Upper lobe of left lung (tissue), 6 donors: ENCODE data around the gene BRINP2. TPM values are rescaled to one million over a fixed set of nuclear protein-coding genes. Genes with fewer than 3 reads are reported as not detected.

ENCODE experiments used
- ATAC-seq, 2 donors: fragments of 200-7000 bp; cut with Tn5 transposase; one replicate each; pipeline ENCODE4 v1.9.1; 2022; ENCODE audit warnings: mild to moderate bottlenecking in 2 of 2, moderate library complexity in 2 of 2; ENCODE audit not compliant: low FRiP score in 2 of 2
- DNase-seq, 2 donors: peaks; one replicate each; pipeline ENCODE4 v3.0.0-alpha.2; 2019 to 2020
- H3K27ac ChIP-seq, 4 donors: fragments of 200-600 bp; sonication (generic); one replicate each; pipeline ENCODE4 v1.5.1; 2016 to 2019
- H3K27me3 ChIP-seq, 4 donors: fragments of 200-600 bp; sonication (generic); one replicate each; pipeline ENCODE4 v1.5.1; 2017 to 2019
- H3K36me3 ChIP-seq, 4 donors: fragments of 200-600 bp; sonication (generic); one replicate each; pipeline ENCODE4 v1.5.1; 2016 to 2019
- H3K4me1 ChIP-seq, 4 donors: fragments of 200-600 bp; sonication (generic); one replicate each; pipeline ENCODE4 v1.5.1; 2018 to 2019
- H3K4me3 ChIP-seq, 4 donors: fragments of 200-600 bp; sonication (generic); one replicate each; pipeline ENCODE4 v1.5.1; 2017 to 2019; ENCODE audit warnings: mild to moderate bottlenecking in 2 of 4, moderate library complexity in 1 of 4
- H3K9me3 ChIP-seq, 4 donors: fragments of 200-600 bp; sonication (generic); one replicate each; pipeline ENCODE4 v1.5.1; 2018 to 2019
- EP300 ChIP-seq, 4 donors: sonication (generic); formaldehyde crosslinking; IDR thresholded peaks; one replicate each; pipeline ENCODE4 v1.5.1; 2017; ENCODE audit warnings: antibody characterized with exemption in 4 of 4, control low read depth in 2 of 4
- POLR2A ChIP-seq, 4 donors: fragments of 450-650 bp; IDR thresholded peaks; one replicate each; pipeline ENCODE4 v1.5.1; 2016 to 2017; ENCODE audit warnings: antibody characterized with exemption in 4 of 4, mild to moderate bottlenecking in 2 of 4
- POLR2AphosphoS5 ChIP-seq, 2 donors: sonication (generic); formaldehyde crosslinking; IDR thresholded peaks; one replicate each; pipeline ENCODE4 v1.5.1; 2017; ENCODE audit warnings: antibody characterized with exemption in 2 of 2
- WGBS, 2 donors: methylation state at CpG; one replicate each; pipeline ENCODE4 v1.1.5; 2017 to 2018; 5-methylcytosine and 5-hydroxymethylcytosine counted together
- total RNA-seq, 6 donors: library from RNA; depleted of rRNA in 4 of 6; stranded (reverse); fragments of >200 nt in 4 of 6; gene quantifications; one replicate each; pipeline versions ENCODE4 v1.1.0 to v1.2.1, GENCODE V29; 2016 to 2021
- TF ChIP-seq, protein P1 (sequence below), 6 experiments: fragments of 450-650 bp in 4 of 6; fragments of 200-600 bp in 2 of 6; sonication (generic) in 2 of 6; IDR thresholded peaks; one replicate each; pipeline ENCODE4 v1.5.1; 2016 to 2019; ENCODE audit warnings: antibody characterized with exemption in 6 of 6
- donor health status: DM: no; HTN: no; CAD: no; lungs with moderate emphysema.
- donor health status: DM: no; HTN: yes; CAD: no; lungs with severe emphysema.

The BRINP2 gene
- total RNA-seq, 6 donors from 2014 or later = 0.06 to 0.07 TPM; not detected in 4

- Histone ChIP-seq H3K36me3 (no peaks in the 10 kb centered on the region), H3K27me3 (no peaks in the 10 kb centered on the region), H3K4me3 (no peak overlapping the region), H3K4me1 (no peaks in the 10 kb centered on the region), H3K9me3 (no peaks in the 10 kb centered on the region), H3K27ac (no peak overlapping the region)
- no peak for TF ChIP-seq POLR2AphosphoS5 (IDR thresholded peaks at IDR 0.05)
- no peak for TF ChIP-seq EP300 (IDR thresholded peaks at IDR 0.05)
- TF ChIP-seq POLR2A (IDR thresholded peaks at IDR 0.05) = no peak
- DNase-seq (no peak), ATAC-seq (no peak)
Observed at GRCh38 chr1:177249231-177249630, 78.5 kb downstream of the BRINP2 start.

DNA sequence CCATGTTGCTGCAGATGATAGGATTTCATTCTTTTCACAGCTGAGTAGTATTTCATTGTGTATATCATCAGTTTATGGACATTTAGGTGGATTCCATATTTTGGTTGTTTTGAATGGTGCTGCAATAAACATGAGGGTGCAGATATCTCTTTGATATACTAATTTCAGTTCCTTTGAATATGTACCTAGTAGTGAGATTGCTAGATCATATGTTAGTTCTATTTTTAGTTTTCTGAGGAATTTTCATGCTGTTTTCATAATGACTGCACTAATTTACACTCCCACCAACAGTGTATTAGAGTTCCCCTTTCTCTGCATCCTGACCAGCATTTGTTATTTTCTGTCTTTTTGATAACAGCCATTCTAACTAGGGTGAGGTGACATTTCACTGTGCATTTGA is 82.1 kb downstream of the BRINP2 start:
- no peak overlapping the region for H3K27ac ChIP-seq
- H3K36me3 ChIP-seq = no peaks in the 10 kb centered on the region
- no peak for DNase-seq
- ATAC-seq = no peak
- H3K27me3 ChIP-seq = no peaks in the 10 kb centered on the region
- H3K4me3 ChIP-seq = no peak overlapping the region
- peaks cover 0 to 4% (median 2%) of the 10 kb centered on the region in 4 donors for H3K4me1 ChIP-seq
- TF ChIP-seq POLR2A (IDR thresholded peaks at IDR 0.05) = no peak
- TF ChIP-seq, protein P1, sequence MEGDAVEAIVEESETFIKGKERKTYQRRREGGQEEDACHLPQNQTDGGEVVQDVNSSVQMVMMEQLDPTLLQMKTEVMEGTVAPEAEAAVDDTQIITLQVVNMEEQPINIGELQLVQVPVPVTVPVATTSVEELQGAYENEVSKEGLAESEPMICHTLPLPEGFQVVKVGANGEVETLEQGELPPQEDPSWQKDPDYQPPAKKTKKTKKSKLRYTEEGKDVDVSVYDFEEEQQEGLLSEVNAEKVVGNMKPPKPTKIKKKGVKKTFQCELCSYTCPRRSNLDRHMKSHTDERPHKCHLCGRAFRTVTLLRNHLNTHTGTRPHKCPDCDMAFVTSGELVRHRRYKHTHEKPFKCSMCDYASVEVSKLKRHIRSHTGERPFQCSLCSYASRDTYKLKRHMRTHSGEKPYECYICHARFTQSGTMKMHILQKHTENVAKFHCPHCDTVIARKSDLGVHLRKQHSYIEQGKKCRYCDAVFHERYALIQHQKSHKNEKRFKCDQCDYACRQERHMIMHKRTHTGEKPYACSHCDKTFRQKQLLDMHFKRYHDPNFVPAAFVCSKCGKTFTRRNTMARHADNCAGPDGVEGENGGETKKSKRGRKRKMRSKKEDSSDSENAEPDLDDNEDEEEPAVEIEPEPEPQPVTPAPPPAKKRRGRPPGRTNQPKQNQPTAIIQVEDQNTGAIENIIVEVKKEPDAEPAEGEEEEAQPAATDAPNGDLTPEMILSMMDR (IDR thresholded peaks at IDR 0.05) = no peak
- TF ChIP-seq POLR2AphosphoS5 (IDR thresholded peaks at IDR 0.05) = no peak
- TF ChIP-seq EP300 (IDR thresholded peaks at IDR 0.05) = no peak
- no peaks in the 10 kb centered on the region for H3K9me3 ChIP-seq

DNA sequence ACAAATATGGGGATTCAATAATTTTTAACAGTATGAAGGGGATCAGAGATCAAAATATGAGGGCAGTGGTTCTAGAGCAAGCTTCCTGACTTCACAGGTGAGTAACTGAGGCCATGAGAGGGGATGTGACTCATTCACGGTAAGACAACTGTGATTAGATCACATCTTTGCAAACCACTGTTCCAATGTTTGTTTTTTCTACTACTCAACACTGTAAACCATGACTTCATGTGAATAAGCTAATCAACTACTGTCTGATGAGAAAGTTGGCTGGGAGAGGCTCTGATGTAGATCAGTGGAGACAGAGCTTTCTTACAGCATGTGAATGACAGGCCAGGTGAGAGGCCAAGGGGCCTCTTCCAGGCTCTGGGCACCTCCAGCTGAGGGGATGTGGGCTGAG is 84.7 kb downstream of the BRINP2 start:
- no peaks in the 10 kb centered on the region for H3K27me3 ChIP-seq
- no peaks in the 10 kb centered on the region for H3K36me3 ChIP-seq
- no peak for DNase-seq
- H3K9me3 ChIP-seq = no peaks in the 10 kb centered on the region
- H3K4me1 ChIP-seq = peaks cover 0 to 4% (median 2%) of the 10 kb centered on the region in 4 donors
- 48 to 56% methylated on average over 1 of the region's 1 CpG for WGBS, 2 donors
- no peak overlapping the region for H3K4me3 ChIP-seq
- no peak for ATAC-seq
- no peak for TF ChIP-seq POLR2AphosphoS5 (IDR thresholded peaks at IDR 0.05)
- TF ChIP-seq POLR2A (IDR thresholded peaks at IDR 0.05) = no peak
- no peak for TF ChIP-seq EP300 (IDR thresholded peaks at IDR 0.05)
- TF ChIP-seq, protein P1 (IDR thresholded peaks at IDR 0.05) = no peak
- H3K27ac ChIP-seq = no peak overlapping the region

DNA sequence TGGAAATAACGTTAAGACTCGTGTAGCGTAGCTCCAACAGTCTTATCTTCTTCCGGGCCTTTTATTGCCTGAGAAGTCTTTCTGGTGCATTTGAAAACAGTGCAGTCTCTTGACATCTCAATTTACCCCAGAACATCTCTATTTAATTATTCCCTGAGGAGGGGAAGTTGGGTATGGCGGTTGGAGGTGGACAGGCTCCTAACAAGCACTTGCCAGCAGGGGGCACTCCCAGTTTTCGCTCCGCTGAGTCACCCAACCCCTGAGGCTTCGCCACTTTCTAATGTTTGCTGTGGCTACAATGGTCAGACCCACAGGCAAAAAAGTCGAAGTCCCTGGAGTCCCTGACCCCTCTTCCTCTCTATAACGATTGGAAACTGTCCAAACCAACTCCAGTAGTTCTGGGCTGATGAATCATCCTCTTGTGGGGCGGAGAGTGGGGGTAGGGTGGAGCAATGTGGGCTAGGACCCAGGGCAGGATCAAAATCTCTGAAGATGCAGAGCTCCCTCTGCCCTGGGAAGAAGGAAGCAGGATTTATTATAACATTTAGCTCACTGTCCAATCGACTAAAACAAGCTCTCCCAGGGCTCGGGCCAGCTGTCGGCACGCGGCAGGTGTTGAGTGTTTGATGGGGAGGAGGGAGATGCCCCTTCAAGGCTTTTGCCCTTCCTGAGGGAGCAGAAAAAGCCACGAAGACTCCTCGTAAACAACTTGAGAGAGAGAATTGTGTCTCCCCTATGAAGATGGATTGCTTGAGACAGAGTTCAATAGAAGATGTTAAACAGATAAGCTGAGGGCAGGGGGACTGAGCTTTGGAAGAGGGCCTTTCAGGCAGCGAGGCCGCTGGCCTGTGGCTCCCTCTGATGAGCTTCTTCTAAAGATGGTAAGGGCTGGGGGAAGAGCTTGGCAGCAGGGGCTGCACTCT is 85.7 kb downstream of the BRINP2 start:
- H3K36me3 ChIP-seq = no peaks in the 10 kb centered on the region
- no peak overlapping the region for H3K27ac ChIP-seq
- TF ChIP-seq POLR2AphosphoS5 (IDR thresholded peaks at IDR 0.05) (peak in 1 of 2 donors; percentile 13), EP300 (IDR thresholded peaks at IDR 0.05) (no peak), POLR2A (IDR thresholded peaks at IDR 0.05) (no peak)
- TF ChIP-seq, protein P1 (IDR thresholded peaks at IDR 0.05) = peak in 5 of 6 experiments; percentile 42 to 71 (median 65)
- H3K9me3 ChIP-seq = no peaks in the 10 kb centered on the region
- 36 to 39% methylated on average over 19 to 20 of the region's 20 CpGs for WGBS, 2 donors
- H3K4me1 ChIP-seq = peaks cover 0 to 4% (median 2%) of the 10 kb centered on the region in 4 donors
- DNase-seq (peak; percentile 34 to 60), ATAC-seq (peak; percentile 75 to 81)
- no peaks in the 10 kb centered on the region for H3K27me3 ChIP-seq
- no peak overlapping the region for H3K4me3 ChIP-seq

DNA sequence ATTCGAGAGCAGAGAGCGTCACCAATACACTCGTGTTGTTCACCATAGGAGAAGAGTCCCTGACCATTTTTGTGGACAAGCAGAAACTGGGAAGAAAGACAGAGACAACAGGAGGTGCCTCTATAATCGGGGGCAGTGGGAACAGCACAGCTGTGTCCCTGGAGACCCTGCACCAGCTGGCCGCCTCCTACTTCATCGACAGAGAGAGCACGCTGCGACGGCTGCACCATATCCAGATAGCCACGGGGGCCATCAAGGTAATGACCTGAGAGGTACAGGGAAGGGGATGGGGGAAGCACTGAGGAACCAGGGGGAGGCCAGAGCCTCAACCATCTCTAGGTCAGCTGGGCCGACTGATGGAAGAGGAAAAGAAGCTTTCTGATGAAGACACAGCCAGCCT is 86.4 kb downstream of the BRINP2 start:
- H3K36me3 ChIP-seq = no peaks in the 10 kb centered on the region
- H3K27ac ChIP-seq = no peak overlapping the region
- no peaks in the 10 kb centered on the region for H3K27me3 ChIP-seq
- TF ChIP-seq POLR2A (IDR thresholded peaks at IDR 0.05) (no peak), POLR2AphosphoS5 (IDR thresholded peaks at IDR 0.05) (no peak), EP300 (IDR thresholded peaks at IDR 0.05) (no peak)
- TF ChIP-seq, protein P1 (IDR thresholded peaks at IDR 0.05) = no peak
- WGBS, 2 donors = 77 to 81% methylated on average over 11 of the region's 11 CpGs
- peaks cover 0 to 4% (median 2%) of the 10 kb centered on the region in 4 donors for H3K4me1 ChIP-seq
- H3K4me3 ChIP-seq = no peak overlapping the region
- peak in 1 of 2 donors; percentile 33 for ATAC-seq
- H3K9me3 ChIP-seq = no peaks in the 10 kb centered on the region
- peak in 1 of 2 donors; percentile 17 for DNase-seq
